WTC11 (cell line): ENCODE data around the gene PTGER3.

ENCODE experiments used
- FOXJ3 ChIP-seq: sonication (generic); formaldehyde crosslinking; IDR thresholded peaks from 2 replicates; pipeline ENCODE4 v1.9.0; 2021; ENCODE audit warnings: missing genetic modification reagents, mild to moderate bottlenecking, borderline replicate concordance
- HMGA2 ChIP-seq: fragments of 250-450 bp; sonication (Bioruptor Pico); IDR thresholded peaks from 2 replicates; pipeline ENCODE4 v1.4.0; 2021; ENCODE audit warnings: mild to moderate bottlenecking, moderate library complexity
- TF ChIP-seq, protein P1 (sequence below): fragments of 200-600 bp; IDR thresholded peaks from 2 replicates; pipeline ENCODE4 v1.8.0; 2022; ENCODE audit warnings: antibody characterized with exemption

- TF ChIP-seq, protein P1, sequence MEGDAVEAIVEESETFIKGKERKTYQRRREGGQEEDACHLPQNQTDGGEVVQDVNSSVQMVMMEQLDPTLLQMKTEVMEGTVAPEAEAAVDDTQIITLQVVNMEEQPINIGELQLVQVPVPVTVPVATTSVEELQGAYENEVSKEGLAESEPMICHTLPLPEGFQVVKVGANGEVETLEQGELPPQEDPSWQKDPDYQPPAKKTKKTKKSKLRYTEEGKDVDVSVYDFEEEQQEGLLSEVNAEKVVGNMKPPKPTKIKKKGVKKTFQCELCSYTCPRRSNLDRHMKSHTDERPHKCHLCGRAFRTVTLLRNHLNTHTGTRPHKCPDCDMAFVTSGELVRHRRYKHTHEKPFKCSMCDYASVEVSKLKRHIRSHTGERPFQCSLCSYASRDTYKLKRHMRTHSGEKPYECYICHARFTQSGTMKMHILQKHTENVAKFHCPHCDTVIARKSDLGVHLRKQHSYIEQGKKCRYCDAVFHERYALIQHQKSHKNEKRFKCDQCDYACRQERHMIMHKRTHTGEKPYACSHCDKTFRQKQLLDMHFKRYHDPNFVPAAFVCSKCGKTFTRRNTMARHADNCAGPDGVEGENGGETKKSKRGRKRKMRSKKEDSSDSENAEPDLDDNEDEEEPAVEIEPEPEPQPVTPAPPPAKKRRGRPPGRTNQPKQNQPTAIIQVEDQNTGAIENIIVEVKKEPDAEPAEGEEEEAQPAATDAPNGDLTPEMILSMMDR, result no peak
- TF ChIP-seq HMGA2 (CRISPR knock-in tag), result no peak
- no peak for TF ChIP-seq FOXJ3 (CRISPR knock-in tag)
These were observed 69.0 kb downstream of the PTGER3 start for GRCh38 chr1:70978623-70979022.
